Measurements from ENCODE around the gene MAGEC3. TPM values are rescaled to one million over a fixed set of nuclear protein-coding genes. Genes with fewer than 3 reads are reported as not detected.

MAGEC3 gene
- total and polyA plus RNA-seq, 2 of the 13 experiments (the other 11 are each of a cell fraction or from before 2014, with no cell fraction given), result not detected

DNA sequence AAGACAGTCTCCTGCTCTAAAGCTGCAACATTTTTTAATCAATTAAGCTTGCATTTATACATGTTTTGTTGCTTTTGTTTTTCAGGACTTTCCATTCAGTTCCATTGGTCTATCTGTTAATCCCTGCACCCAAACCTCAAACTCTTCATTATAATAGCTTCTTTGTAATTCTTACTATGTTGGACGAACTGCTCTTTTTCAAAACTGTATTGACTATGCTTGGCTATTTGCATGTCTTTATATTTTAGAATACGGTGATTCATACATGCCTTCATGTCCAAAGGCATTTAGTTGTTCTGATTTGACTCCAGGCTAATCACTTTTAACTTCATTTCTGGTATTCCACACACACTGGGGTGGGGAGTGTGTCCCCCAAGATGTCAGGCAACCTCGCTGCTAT, 79.7 kb downstream of the MAGEC3 start:
- no peaks in the 10 kb centered on the region for H3K36me3 ChIP-seq (replicated peaks in 1 of 2; ENCODE audit: control insufficient read depth in 1 of 2, insufficient read depth in 2 of 2, low read length in 2 of 2)
- TF ChIP-seq TP53 (CRISPR knock-in tag; conservative IDR thresholded peaks at IDR 0.05) (no peak), IKZF4 (CRISPR knock-in tag; IDR thresholded peaks at IDR 0.05; ENCODE audit: borderline replicate concordance, low read depth, not compliant biosample characterization) (no peak), ZNF337 (CRISPR knock-in tag; IDR thresholded peaks at IDR 0.05; ENCODE audit: borderline replicate concordance, low read depth) (no peak), ZNF546 (CRISPR knock-in tag; conservative IDR thresholded peaks at IDR 0.05) (no peak), SRF (IDR thresholded peaks at IDR 0.05; ENCODE audit: low read depth, low read length) (no peak), MAZ (IDR thresholded peaks at IDR 0.05; ENCODE audit: borderline replicate concordance, low read depth, low read length) (no peak), MAZ (CRISPR knock-in tag; IDR thresholded peaks at IDR 0.05; ENCODE audit: low read depth) (no peak), CENPT (CRISPR knock-in tag; IDR thresholded peaks at IDR 0.05; ENCODE audit: low read depth) (no peak), ZNF773 (CRISPR knock-in tag; IDR thresholded peaks at IDR 0.05; ENCODE audit: borderline replicate concordance) (no peak), HOXA3 (CRISPR knock-in tag; IDR thresholded peaks at IDR 0.05) (no peak), NAIF1 (CRISPR knock-in tag; IDR thresholded peaks at IDR 0.05; ENCODE audit: borderline replicate concordance) (no peak), ZNF878 (CRISPR knock-in tag; IDR thresholded peaks at IDR 0.05) (no peak), ZSCAN9 (CRISPR knock-in tag; IDR thresholded peaks at IDR 0.05; ENCODE audit: borderline replicate concordance) (no peak), ASH2L (IDR thresholded peaks at IDR 0.05; ENCODE audit: insufficient read length, low read depth, low read length) (no peak), ZNF430 (CRISPR knock-in tag; IDR thresholded peaks at IDR 0.05) (no peak), HNRNPUL1 (IDR thresholded peaks at IDR 0.05; ENCODE audit: low read depth, low read length) (no peak)
- TF ChIP-seq, protein P1, sequence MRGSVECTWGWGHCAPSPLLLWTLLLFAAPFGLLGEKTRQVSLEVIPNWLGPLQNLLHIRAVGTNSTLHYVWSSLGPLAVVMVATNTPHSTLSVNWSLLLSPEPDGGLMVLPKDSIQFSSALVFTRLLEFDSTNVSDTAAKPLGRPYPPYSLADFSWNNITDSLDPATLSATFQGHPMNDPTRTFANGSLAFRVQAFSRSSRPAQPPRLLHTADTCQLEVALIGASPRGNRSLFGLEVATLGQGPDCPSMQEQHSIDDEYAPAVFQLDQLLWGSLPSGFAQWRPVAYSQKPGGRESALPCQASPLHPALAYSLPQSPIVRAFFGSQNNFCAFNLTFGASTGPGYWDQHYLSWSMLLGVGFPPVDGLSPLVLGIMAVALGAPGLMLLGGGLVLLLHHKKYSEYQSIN (CRISPR knock-in tag; IDR thresholded peaks at IDR 0.05; ENCODE audit: borderline replicate concordance), result no peak
- in situ Hi-C loops (cut with HindIII; ENCODE audit: extremely low pct_ligation_motif_present, low pct_unique_long_range_greater_than_20kb) (no loop called here), intact Hi-C loops (cut with micrococcal nuclease; ENCODE audit: unreplicated experiment) (no loop called here)
- ATAC-seq, result no peak
- H3K4me2 ChIP-seq (ENCODE audit: low read depth, low read length), result no peak overlapping the region
- H2AFZ ChIP-seq (ENCODE audit: low read length), result no peak overlapping the region
- FAIRE-seq, result no peak
- H3K27ac ChIP-seq (ENCODE audit: extremely low read length, insufficient read depth, low read length), result no peak overlapping the region
- H4K20me1 ChIP-seq (ENCODE audit: insufficient read depth, low read length), result no peaks in the 10 kb centered on the region
- H3K9me3 ChIP-seq (ENCODE audit: low read length), result peaks cover 13% of the 10 kb centered on the region; the same call in 1 of the 2 replicates
- no peak overlapping the region for H3K4me3 ChIP-seq (replicated peaks in 1 of 3; ENCODE audit: insufficient read depth in 1 of 3, low read depth in 2 of 3, low read length in 3 of 3)
- no TSS peak for BruUV-seq (replicated peaks)
- POLR2A ChIA-PET, result no interaction called here
- no peaks in the 10 kb centered on the region for H3K79me2 ChIP-seq (ENCODE audit: insufficient read depth, low read length)
- CTCF ChIA-PET (ENCODE audit: low intra/inter-chr PET ratio, low total read pairs), result no interaction called here
- no peaks in the 10 kb centered on the region for H3K27me3 ChIP-seq (ENCODE audit: control insufficient read depth in 1 of 2, insufficient read depth in 2 of 2, low read length in 2 of 2)
- H3K4me1 ChIP-seq (ENCODE audit: insufficient read depth, low read length), result no peaks in the 10 kb centered on the region
- H3K9ac ChIP-seq (ENCODE audit: insufficient read depth, low read depth, low read length), result no peak overlapping the region
- DNase-seq (ENCODE audit: low spot score), result no peak
- WGBS (ENCODE audit: low lambda C conversion rate), result 9% methylated on average over 2 of the region's 3 CpGs
